ENCODE data around the gene ASCL5.

ASCL5 gene

GRCh38 chr1:201153474-201154388 lies 26.7 kb upstream of the ASCL5 start:
- no peak for DNase-seq

GRCh38 chr1:201149400-201149799 lies 22.4 kb upstream of the ASCL5 start:
- DNase-seq: peak; percentile 9 to 17

- no peak for DNase-seq
Measured at GRCh38 chr1:201147396-201148015, 20.5 kb upstream of the ASCL5 start.

GRCh38 chr1:201146626-201147390 lies 19.8 kb upstream of the ASCL5 start:
- no peak for DNase-seq

GRCh38 chr1:201145816-201146215 lies 18.8 kb upstream of the ASCL5 start:
- no peak for DNase-seq

- DNase-seq: no peak
Measured at GRCh38 chr1:201145132-201145531, 18.1 kb upstream of the ASCL5 start.

GRCh38 chr1:201144701-201145100 lies 17.7 kb upstream of the ASCL5 start:
- no peak for DNase-seq

GRCh38 chr1:201143726-201144635 lies 17.0 kb upstream of the ASCL5 start:
- no peak for DNase-seq

GRCh38 chr1:201142849-201143725 lies 16.1 kb upstream of the ASCL5 start:
- DNase-seq: no peak

- no peak for DNase-seq
Measured at GRCh38 chr1:201142011-201142848, 15.2 kb upstream of the ASCL5 start.

GRCh38 chr1:201141418-201141817 lies 14.4 kb upstream of the ASCL5 start:
- DNase-seq: no peak

- DNase-seq: no peak
Measured at GRCh38 chr1:201140941-201141260, 13.9 kb upstream of the ASCL5 start.

- DNase-seq: no peak
Measured at GRCh38 chr1:201140235-201140940, 13.4 kb upstream of the ASCL5 start.

- DNase-seq: no peak
Measured at GRCh38 chr1:201139756-201140155, 12.8 kb upstream of the ASCL5 start.

GRCh38 chr1:201139306-201139705 lies 12.3 kb upstream of the ASCL5 start:
- no peak for DNase-seq

GRCh38 chr1:201138311-201138840 lies 11.4 kb upstream of the ASCL5 start:
- DNase-seq: no peak

GRCh38 chr1:201137579-201138310 lies 10.8 kb upstream of the ASCL5 start:
- DNase-seq: no peak

- no peak for DNase-seq
Measured at GRCh38 chr1:201137024-201137392, 10.0 kb upstream of the ASCL5 start.

Data from inflammatory macrophage treated with lipopolysaccharide for 1 hour (primary cell).